Measurements from ENCODE around the gene PGAM1.

PGAM1 gene

DNA sequence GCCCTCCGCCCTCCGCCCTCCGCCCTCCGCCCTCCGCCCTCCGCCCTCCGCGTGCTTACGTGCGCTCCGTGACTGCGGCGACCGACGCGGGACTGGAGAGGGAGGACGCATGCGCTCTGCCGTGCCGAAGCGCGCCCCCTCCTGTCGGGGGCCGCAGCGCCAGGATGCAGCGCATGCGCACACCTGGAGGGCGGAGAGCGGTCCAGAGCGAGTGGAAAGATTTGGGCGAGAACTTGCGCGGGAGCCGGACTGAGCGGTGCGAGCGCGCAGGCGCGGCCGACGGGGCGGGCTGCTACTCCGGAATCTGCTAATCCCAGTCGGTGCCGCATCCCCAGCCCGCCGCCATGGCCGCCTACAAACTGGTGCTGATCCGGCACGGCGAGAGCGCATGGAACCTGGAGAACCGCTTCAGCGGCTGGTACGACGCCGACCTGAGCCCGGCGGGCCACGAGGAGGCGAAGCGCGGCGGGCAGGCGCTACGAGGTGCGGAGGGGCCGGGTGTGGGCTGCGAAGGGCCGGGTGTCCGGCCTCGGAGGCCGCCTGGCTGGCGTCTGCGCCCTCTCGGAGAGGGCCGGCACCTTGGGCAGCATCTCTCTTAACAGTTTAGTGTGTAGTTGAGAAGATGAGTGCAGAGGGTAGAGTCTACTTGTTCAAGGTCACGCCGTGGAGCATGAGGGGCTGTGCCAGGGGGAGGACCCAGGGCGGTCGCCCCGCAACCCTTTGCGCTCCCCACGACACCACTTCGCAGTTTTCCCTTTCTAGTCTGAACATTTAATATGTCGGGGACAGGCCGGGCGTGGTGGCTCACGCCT is at the start of gene PGAM1:
Gene PGAM1 (plus strand): TSS at position 228 of the 812 bp plus-strand sequence. CDS start 117 bp downstream, at position 345.
- Histone ChIP-seq H3F3A (ENCODE audit: insufficient read depth, low read length) (peaks cover 3% of the 10 kb centered on the region; the same call in 1 of the 2 replicates), H3K27me3 (replicated peaks; ENCODE audit: insufficient read depth, low read length) (no peaks in the 10 kb centered on the region), H3K27ac (ENCODE audit: low read length) (peak within 1 kb of the TSS; percentile 71; the same call in 1 of the 2 replicates), H4K20me1 (ENCODE audit: insufficient read depth, low read length) (peaks cover 11% of the 10 kb centered on the region), H3K4me1 (ENCODE audit: low read length) (peaks cover 14% of the 10 kb centered on the region), H3K4me2 (ENCODE audit: low read depth, low read length) (peak within 1 kb of the TSS; percentile 91), H3K9ac (ENCODE audit: low read length) (peak within 1 kb of the TSS; percentile 89), H2AFZ (ENCODE audit: low read length) (peak within 1 kb of the TSS; percentile 83), H3K9me2 (replicated peaks; ENCODE audit: insufficient read depth, low read length) (no peaks in the 10 kb centered on the region), H3K36me3 (replicated peaks; ENCODE audit: insufficient read depth, low read length) (peaks cover 4% of the 10 kb centered on the region; the same call in 1 of the 2 replicates), H3K79me2 (ENCODE audit: low read length) (peaks cover 50% of the 10 kb centered on the region), H3K4me3 (ENCODE audit: low read length) (peak within 1 kb of the TSS; percentile 93), H3K9me3 (replicated peaks; ENCODE audit: insufficient read depth, low read length) (no peaks in the 10 kb centered on the region)
- TF ChIP-seq, protein P1, sequence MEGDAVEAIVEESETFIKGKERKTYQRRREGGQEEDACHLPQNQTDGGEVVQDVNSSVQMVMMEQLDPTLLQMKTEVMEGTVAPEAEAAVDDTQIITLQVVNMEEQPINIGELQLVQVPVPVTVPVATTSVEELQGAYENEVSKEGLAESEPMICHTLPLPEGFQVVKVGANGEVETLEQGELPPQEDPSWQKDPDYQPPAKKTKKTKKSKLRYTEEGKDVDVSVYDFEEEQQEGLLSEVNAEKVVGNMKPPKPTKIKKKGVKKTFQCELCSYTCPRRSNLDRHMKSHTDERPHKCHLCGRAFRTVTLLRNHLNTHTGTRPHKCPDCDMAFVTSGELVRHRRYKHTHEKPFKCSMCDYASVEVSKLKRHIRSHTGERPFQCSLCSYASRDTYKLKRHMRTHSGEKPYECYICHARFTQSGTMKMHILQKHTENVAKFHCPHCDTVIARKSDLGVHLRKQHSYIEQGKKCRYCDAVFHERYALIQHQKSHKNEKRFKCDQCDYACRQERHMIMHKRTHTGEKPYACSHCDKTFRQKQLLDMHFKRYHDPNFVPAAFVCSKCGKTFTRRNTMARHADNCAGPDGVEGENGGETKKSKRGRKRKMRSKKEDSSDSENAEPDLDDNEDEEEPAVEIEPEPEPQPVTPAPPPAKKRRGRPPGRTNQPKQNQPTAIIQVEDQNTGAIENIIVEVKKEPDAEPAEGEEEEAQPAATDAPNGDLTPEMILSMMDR (IDR thresholded peaks at IDR 0.05; ENCODE audit: low read length) = peak; percentile 54
- TF ChIP-seq EZH2 (optimal IDR thresholded peaks at IDR 0.05; ENCODE audit: low read depth, low read length) = no peak
- DNase-seq = peak; percentile 95

DNA sequence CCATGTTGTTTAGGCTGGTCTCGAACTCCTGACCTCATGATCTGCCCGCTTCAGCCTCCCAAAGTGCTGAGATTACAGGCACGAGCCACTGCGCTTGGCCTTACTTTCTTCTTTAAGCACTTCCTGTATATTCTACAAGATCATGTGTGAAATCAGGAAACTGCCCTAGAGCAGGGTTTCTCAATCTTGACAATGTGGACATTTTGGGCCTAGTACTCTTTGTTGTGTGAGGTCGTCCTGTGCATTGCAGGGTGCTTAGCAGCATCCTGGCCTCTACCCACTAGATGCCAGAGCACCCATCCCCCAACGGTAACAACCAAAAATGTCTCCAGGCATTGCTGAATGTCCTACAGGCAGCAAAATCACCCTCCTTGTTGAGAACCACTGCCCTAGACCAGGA is 49.6 kb upstream of the PGAM1 start:
- no peaks in the 10 kb centered on the region for H3K4me1 ChIP-seq (ENCODE audit: low read length)
- no peaks in the 10 kb centered on the region for H3K79me2 ChIP-seq (ENCODE audit: low read length)
- no peak for TF ChIP-seq EZH2phosphoT487 (IDR thresholded peaks at IDR 0.05; ENCODE audit: low read length)
- no peak for TF ChIP-seq EZH2 (optimal IDR thresholded peaks at IDR 0.05; ENCODE audit: low read depth, low read length)
- TF ChIP-seq, protein P1 (IDR thresholded peaks at IDR 0.05; ENCODE audit: low read length) = no peak
- H3K4me3 ChIP-seq (ENCODE audit: low read length) = no peak overlapping the region
- H3K9ac ChIP-seq (ENCODE audit: low read length) = no peak overlapping the region
- H3K36me3 ChIP-seq (replicated peaks; ENCODE audit: insufficient read depth, low read length) = no peaks in the 10 kb centered on the region
- no peaks in the 10 kb centered on the region for H4K20me1 ChIP-seq (ENCODE audit: insufficient read depth, low read length)
- H3K27me3 ChIP-seq (replicated peaks; ENCODE audit: insufficient read depth, low read length) = no peaks in the 10 kb centered on the region
- no peak overlapping the region for H2AFZ ChIP-seq (ENCODE audit: low read length)
- no peaks in the 10 kb centered on the region for H3F3A ChIP-seq (ENCODE audit: insufficient read depth, low read length)
- no peak for DNase-seq
- no peak overlapping the region for H3K4me2 ChIP-seq (ENCODE audit: low read depth, low read length)
- H3K9me3 ChIP-seq (replicated peaks; ENCODE audit: insufficient read depth, low read length) = no peaks in the 10 kb centered on the region
- no peak overlapping the region for H3K27ac ChIP-seq (ENCODE audit: low read length)
- no peaks in the 10 kb centered on the region for H3K9me2 ChIP-seq (replicated peaks; ENCODE audit: insufficient read depth, low read length)

DNA sequence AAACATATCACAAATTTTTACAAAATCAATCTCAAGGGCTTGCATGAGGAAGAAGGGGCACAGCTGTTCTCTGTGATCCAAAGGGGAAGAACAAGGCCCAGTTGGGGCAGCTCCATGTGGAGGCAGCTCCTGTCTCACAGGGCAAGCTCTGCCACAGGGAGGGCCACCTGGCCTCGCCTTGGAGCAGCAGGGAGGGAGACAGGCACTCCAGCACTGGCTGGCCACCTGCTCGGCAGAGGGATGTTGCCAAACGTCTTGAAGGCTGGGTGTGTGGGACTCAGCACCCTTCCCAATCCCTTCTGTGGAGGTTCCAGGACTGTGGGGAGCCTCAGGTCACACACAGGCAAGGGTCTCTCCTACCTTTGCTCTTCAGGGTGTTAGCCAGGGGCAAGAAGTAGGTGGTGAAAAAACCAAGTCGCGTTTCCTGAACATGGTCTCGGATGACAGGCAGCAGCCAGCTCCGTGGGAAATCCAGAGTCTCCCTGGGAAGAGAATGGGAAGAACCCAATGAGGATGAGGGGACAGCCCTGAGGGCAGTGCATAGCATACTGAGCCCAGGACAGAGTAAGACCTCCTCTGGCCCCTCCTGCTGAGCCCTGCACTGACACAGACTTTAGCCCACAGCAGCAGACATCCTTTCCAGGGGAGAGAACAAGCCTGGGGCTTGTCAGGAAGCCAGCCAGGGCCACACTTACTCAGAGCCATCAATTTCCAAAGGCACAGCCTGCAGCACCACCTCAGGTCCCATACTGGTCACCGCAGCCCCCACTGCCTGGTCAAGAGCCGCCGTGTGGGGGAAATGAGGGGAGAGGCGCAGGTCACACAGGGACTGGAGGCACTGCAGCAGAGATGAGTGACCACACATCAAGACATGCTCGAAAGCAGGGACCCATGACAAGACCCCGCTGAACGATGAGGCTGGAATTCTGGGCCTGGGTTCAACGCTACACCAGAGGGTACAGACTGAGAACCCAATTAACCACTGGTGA is 46.8 kb upstream of the PGAM1 start:
- no peak overlapping the region for H3K27ac ChIP-seq (ENCODE audit: low read length)
- no peak for DNase-seq
- H3K9me2 ChIP-seq (replicated peaks; ENCODE audit: insufficient read depth, low read length) = no peaks in the 10 kb centered on the region
- H3K9me3 ChIP-seq (replicated peaks; ENCODE audit: insufficient read depth, low read length) = no peaks in the 10 kb centered on the region
- H3F3A ChIP-seq (ENCODE audit: insufficient read depth, low read length) = no peaks in the 10 kb centered on the region
- H3K4me3 ChIP-seq (ENCODE audit: low read length) = no peak overlapping the region
- H2AFZ ChIP-seq (ENCODE audit: low read length) = no peak overlapping the region
- H3K79me2 ChIP-seq (ENCODE audit: low read length) = no peaks in the 10 kb centered on the region
- no peaks in the 10 kb centered on the region for H4K20me1 ChIP-seq (ENCODE audit: insufficient read depth, low read length)
- no peaks in the 10 kb centered on the region for H3K27me3 ChIP-seq (replicated peaks; ENCODE audit: insufficient read depth, low read length)
- H3K4me1 ChIP-seq (ENCODE audit: low read length) = no peaks in the 10 kb centered on the region
- H3K4me2 ChIP-seq (ENCODE audit: low read depth, low read length) = no peak overlapping the region
- TF ChIP-seq, protein P1 (IDR thresholded peaks at IDR 0.05; ENCODE audit: low read length) = no peak
- no peak for TF ChIP-seq EZH2 (optimal IDR thresholded peaks at IDR 0.05; ENCODE audit: low read depth, low read length)
- TF ChIP-seq EZH2phosphoT487 (IDR thresholded peaks at IDR 0.05; ENCODE audit: low read length) = no peak
- H3K36me3 ChIP-seq (replicated peaks; ENCODE audit: insufficient read depth, low read length) = no peaks in the 10 kb centered on the region
- H3K9ac ChIP-seq (ENCODE audit: low read length) = no peak overlapping the region
